ENCODE data around the gene TMEM183A. TPM values are rescaled to one million over a fixed set of nuclear protein-coding genes. Genes with fewer than 3 reads are reported as not detected.

TMEM183A gene
- total RNA-seq, 2 donors from 2014 or later, result 50.1 to 62.6 TPM

Other genes with a start within 250 kb of the TMEM183A start
- 100 to 1,000 TPM; 124 to 176 TPM for gene KDM5B, start 199.0 kb upstream of the TMEM183A start, total RNA-seq
- gene PCAT6, start 196.4 kb upstream of the TMEM183A start, total RNA-seq, result 1 to 10 TPM; 1.8 to 4.0 TPM
- 10 to 100 TPM in 1 of 2 donors, 1 to 10 TPM in 1; 9.2 to 15.6 TPM for gene RABIF, start 118.2 kb upstream of the TMEM183A start, total RNA-seq
- gene KLHL12, start 80.1 kb upstream of the TMEM183A start, total RNA-seq, result 10 to 100 TPM; 31.6 to 34.1 TPM
- 100 to 1,000 TPM in 1 of 2 donors, 10 to 100 TPM in 1; 71.0 to 102 TPM for gene ADIPOR1, start 49.1 kb upstream of the TMEM183A start, total RNA-seq
- gene CYB5R1, start 40.1 kb upstream of the TMEM183A start, total RNA-seq, result 10 to 100 TPM; 19.6 to 19.7 TPM
- gene PPFIA4, start 19.1 kb downstream of the TMEM183A start, total RNA-seq, result 100 to 1,000 TPM in 1 of 2 donors, 10 to 100 TPM in 1; 38.1 to 244 TPM
- not detected for gene MYOG, start 78.6 kb downstream of the TMEM183A start, total RNA-seq
- not detected for gene ADORA1, start 120.4 kb downstream of the TMEM183A start, total RNA-seq
- not detected for gene MYBPH, start 168.5 kb downstream of the TMEM183A start, total RNA-seq
- not detected for gene CHI3L1, start 179.3 kb downstream of the TMEM183A start, total RNA-seq
- gene CHIT1, start 222.3 kb downstream of the TMEM183A start, total RNA-seq, result 1 to 10 TPM; 2.8 to 6.7 TPM

All from activated T-helper 17 cell treated with anti-CD3 and anti-CD28 coated beads, Interleukin-2, amount 50 U/mL, for 72 hours (primary cell).